NCI-H446 (cell line): Measurements from ENCODE around the gene RNF32.

Experiments
- DNase-seq, 2 experiments: peaks; one replicate each; lab custom pipeline; 2025; lab: John Stamatoyannopoulos, UW

RNF32 gene

DNA sequence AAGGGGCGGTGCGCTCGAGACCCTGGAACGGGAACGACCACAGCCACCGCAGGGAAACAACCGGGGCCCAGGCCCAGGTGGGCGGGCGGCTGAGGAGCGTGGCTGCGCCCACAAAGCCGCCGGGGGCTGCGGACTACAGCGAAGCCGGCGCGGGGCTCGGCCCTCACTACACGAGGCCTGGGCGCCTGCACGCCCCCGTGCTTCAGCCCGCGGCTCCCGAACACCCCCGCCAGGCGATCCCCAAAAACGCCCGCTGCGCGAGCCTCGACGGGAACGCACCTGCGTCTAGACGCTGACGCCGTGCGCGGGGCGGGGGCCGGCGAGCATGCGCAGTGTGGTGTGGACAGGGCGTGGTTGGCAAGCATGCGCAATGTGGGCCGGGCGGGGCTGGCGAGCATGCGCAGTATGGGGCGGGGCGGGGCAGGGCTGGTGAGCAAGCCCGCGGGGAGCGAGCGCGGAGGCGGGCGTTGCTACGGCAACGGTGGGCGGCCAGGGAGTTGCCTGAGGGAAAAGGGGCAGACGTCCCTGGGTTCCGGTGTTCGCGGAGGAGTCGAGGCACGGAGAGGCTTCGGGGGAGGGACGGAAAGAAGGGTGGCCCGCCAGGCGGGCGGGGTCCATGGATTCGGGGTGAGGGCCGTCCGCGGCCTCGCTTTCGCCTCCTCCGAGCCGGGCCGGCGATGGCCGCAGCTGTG, at the start of gene RNF32:
Gene RNF32, plus strand, starts transcription at position 518 of the 692 bp plus-strand sequence. CDS start 3,104 bp downstream, outside the sequence.
- peak; percentile 75 to 95 for DNase-seq

DNA sequence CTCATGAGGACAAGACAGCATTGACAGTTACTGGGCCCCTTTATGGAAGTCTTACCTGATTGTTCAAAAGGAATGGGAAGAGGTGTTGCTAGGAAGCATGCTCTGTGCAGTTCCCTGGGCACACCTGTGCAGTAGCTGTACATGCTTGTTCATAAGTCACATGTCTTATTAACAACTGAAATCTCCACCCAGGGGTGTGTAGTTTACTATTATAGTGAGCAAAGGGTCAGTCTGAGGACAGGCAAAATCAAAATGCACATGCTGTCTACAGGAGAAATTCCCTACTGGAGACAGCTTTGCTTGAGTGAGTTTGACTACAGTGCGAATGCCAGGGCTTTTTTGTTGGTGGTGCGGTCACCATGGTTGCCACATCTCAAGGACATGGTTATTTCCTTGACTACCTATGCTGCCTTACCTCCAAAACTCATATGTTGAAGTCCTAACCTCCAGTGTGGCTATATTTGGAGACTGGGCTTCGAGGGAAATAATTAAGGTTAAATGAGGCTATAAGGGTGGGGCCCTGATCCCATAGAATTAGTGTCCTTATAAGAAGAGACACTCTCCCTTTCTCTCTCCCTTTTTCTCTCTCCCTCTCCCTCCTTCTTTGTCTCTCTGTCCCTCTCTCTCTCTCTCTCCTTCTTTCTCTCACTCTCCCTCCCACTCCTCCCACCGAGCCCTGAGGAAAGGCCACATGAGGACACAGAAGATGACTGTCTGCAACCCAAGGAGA, 48.3 kb upstream of the RNF32 start:
- DNase-seq, result no peak

DNA sequence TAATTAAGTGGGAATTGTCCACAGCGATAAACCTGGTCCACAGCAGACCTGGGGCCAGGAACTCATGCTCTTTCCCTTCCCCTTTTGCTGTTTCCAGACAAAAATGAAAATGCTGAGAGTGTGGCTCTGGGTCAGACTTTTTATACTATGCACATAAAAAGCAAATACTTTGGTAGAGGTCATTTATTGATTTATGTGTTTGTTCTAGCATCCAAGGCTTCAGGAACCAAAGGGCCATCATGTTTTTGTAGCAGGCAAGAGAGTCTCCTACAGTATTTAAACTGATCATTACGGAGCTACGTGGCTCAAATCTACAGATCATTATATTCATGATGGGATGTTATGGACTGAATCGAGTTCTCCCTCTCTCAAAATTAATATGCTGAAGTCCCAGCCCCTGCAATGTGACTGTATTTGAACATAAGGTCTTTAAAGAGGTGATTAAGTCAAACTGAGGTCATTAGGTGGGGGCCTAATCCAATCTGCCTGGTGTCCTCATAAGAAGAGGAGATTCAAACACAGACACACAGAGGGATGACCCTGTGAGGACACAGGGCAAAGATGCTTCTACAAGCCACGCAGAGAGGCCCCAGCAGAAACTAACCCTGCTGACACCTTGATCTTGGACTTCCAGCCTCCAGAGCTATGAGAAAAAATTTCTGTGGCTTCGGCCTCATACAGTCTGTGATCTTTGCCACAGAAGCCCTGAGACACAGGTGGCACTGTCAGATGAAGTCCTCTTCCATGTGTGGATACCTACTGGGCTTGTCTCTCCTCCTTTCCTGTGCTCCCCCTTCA, 46.1 kb upstream of the RNF32 start:
- no peak for DNase-seq

DNA sequence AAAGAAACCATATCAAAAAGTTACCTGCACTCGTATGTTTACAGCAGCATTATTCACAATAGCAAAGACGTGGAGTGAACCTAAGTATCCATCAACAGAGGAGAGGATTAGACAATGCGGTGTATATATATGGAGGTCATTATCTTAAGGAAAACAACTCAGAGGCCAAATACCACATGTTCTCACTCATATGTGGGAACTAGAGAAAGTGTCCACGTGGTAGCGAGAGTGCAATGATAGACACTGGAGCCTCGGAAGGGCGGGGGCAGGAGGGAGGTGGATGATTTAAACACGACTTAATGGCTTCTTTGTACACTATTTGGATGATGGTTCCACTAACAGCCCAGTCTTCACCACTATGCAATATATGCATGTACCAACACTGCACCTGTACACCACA, 40.1 kb upstream of the RNF32 start:
- DNase-seq, result no peak

DNA sequence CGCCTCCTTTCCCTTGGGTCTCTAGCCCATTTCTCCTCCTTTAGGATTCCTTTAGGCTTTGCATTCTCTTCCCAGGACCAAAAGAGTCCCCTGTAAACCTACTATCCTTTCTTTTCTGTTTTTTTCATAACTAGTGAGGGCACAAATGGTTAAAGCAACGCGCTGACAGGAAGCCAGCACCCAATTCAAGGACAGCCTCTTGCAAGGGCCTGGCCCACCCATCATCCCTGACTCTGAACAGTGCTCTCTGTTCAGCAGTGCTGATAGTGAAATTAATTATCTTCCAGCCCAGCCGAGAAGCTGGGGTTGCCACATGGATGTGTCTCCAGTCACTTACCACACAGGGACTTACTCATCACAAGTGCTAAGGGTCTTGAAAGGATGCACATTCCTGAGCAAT, 38.3 kb upstream of the RNF32 start:
- DNase-seq, result no peak

DNA sequence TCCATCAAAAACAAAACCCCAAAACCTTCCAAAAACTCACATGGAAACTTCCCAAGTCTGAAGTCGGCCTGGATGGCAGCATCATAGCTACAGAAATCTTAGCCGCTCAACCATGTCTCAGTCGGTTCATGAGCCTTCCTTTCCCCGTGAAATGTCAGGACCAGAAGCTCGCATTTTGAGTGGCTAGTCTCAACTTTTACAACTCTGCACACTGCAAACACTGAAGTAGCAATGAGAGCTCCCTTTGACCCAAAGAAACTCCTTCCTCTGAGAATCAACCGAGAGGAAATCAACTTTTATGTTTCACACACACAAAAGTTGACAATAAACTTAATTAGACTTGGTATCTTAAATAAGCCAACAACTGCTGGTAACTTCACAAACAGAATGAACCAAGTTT, 37.6 kb upstream of the RNF32 start:
- no peak for DNase-seq

DNA sequence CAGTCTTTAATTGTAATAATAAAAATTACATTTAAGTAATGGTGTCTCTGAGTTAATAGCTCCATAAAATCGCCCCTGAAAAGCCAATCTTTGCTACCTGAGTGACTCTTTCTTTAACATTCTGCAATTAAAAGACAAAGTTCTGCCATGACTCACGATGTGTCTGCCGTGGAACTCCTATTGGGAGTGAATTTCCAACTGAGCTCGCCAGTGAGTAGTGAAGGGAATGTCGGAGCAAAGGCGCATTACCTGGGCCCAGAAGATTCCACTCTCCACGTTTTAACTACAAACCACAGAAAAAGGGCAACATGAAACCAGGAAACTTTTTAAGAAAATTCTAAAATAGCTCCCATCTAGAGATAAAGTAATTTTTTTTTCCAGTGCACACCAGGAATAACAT, 36.9 kb upstream of the RNF32 start:
- no peak for DNase-seq

DNA sequence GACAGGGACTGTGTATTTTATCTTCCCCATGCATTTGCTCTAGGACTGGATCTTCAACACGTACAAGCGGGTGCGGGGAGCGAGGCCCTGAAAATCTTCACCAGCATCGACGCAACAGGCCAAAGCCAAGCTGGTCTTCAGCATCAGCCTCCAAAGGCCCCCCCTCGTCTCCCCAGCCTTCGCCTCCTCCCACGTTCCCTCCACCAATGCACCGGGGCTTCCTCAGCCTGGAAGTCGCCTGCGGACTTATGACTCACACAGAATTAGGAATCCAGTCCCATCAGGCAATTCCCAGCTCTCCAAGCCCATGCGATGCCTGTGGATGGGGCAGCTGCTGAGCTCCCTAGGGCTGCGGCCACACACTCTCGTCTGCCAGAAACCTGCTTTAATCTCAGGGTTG, 36.3 kb upstream of the RNF32 start:
- DNase-seq, result no peak

DNA sequence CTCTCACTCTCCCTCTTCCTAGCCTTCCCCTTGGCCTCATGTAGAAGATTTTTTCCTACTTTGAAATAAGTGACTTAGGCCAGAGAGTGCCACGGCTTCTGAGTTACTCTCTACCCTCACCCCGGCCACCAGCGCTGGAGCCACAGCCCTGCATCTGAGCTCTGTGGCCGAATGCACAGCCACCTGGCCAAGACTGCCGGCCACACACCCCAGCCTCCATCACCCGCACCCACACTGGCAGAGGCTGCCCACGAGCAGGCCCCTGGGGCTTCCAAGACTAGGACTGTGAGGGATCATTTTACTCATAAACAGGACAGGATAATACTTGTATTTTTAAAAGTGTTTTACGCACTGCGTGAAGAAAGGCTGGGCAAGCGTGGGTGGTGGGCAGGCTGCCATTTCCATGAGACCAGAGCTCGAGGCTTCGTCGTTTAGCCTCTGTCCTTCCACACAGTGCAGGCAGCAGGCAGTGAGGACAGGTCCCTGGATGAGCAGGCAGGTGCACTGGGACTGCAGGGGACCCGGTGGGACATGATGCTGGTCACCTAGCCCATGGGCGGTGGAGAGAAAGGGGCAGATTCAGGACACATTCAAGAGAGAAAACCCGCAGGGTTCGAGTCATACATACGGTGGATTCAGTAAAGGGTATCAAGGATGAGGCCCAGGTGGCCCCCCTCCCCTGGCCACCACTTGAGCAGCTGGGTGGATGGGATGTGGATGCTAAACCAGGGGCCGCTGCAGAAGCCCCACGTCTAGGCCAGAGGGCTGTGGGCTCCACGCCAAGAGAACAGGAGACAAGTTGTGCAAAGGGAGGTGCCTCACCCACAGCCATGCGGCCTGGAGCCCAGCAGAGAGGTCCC, 35.5 kb upstream of the RNF32 start:
- DNase-seq, result no peak

DNA sequence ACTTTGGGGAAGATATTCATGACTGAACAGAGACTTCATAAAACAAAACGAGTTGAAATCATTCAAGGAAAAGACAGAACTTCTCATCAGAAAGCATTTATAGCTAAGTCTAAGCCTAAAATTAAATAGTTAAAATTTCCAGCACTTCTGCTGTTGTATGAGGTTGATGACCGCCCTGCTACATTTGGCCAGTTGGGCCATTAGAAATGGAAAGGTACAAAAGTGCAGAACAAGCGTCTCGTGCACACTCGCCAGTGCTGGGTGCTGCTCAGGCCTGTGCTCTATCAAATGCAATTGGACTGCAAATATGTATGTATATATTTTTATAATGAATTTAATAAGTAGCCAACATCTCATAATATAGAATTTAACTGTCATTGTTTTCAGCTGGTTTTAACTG, 34.4 kb upstream of the RNF32 start:
- DNase-seq, result no peak

DNA sequence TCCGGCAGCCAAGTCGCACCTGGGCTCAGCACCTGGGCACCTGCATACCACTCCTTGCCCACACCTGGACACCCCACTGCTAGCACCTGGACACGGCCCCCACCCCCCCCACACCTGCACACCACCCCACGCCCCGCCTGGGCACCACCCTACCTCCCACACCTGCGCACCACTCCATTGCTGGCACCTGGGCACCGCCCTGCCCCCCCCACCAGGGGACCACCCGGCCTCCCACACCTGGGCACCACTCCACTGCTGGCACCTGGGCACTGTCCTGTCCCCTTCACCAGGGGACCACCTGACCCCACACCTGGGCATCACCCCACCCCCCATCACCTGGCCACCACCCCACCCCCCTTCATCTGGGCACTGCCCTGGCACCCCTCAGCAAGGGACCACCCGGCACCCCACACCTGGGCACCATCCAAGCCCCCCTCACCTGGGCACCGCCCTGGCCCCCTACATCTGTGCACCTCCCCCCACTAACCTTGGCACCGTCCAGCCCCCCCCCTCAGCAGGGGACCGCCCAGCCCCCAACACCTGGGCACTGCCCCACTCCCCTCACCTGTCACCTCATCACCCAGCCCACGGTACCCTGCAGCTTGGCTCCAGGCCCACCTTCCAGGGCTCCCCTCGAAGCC, 33.8 kb upstream of the RNF32 start:
- DNase-seq, result no peak

DNA sequence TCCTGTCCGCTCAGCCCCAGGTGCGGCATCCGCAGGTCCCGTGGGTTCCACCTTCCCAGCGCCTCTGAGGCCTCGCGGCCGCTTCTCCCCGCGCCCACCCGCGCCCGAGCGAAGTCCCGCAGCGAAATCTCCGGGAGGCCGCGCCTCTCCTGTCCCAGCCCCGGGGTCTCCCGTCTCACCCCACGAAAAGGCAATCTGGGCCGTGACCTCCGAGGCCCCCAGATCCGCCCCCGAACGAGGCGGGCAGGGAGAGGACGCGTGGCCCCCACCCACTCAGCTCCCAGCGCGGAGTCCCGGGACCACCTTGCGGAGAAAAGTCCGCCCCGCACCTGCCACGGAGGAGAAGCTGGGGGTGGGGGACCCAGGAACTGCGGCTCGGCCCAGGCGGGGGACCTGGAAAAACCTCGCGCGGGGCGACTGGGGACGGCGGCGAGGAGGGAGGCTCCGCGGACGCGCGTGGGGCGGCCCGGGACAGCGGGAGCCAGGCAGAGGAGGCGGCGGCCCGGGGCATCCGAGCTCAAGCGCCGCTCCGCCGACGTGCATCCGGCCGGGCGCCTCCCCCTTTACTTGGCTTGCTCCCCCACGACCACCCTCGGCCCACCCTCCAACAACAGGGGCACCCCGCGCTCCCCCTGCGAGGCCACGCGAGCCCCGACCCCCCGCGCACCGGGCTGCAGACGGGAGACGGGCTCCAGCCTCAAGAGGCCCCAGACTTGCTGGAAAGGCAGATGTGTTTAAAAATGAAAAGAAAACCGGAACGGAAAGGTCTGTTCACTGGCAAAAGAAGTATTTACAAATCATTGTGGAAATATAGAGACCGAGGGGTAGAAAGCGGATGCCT, 33.0 kb upstream of the RNF32 start:
- DNase-seq, result no peak

DNA sequence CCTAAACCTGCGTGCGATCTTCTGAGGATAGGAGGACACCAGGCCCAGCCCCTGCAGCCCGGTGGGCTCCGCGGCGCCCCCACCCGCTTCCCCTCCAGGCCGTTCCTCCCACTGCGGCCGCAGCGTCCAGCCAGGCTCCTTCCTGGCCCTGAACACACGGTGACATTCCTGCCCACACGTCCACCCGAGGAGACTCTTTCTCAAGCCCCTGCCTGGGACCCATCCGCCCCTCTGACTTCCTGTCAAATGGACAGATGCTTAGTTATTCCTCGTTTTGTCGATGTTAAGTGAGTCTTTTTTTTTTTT, 32.4 kb upstream of the RNF32 start:
- DNase-seq, result no peak

DNA sequence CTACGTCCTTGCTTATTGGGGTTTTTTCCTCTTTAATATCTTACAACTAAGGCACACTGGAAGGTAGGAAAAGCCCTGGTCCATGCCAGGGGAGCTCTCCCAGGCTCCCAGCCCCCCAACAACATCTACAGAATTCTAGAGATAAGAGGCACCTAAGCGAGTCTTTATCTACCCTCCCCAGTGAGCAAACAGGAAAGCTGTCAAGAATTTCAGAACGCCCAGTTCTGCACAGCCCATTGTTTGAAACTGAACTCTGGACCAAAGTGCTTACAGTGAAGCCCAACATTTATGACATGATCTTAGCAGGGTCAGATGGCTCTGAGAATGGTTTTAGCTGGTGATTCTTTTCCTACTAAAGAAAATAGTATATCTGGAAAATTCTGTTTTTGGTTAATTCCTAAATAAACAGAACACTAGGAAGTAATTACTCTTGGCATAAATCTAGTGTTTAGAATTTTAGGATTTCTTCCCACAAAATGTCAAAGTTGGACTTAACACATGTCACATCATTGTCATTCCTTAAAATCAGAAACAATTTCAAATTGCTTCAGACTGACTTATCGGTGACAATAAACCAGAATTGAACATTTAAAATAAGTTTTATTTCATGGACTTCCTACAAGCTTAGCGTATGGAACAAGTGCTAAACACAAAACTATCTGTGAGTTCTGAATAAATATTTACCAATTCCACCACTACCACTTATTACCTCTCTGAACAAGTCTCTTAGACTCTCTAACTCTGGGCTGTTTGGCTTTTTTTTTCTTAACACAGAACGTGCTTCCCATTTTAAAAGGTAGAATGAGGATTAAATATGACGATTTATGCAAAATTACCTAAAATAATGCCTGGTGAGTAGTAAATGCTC, 31.3 kb upstream of the RNF32 start:
- DNase-seq, result no peak

DNA sequence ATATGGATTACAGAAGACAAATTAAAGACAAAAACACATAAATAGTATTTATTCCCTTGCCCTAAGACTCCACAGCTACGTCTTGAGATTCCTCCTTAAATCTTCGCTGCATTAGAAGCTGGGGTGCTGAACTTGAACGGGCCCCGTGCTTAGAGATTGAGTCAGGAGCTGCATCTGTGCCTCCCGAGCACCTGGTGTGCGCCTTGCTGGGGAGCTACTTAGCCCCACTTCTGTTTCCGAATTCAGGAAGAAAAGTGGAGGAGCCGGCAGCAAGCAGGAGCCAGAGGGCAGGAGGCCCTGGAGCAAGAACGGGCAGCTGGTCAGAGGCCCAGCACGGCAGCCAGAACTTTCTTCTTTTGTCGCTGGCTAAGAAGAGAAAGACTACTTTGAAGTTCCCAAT, 30.4 kb upstream of the RNF32 start:
- DNase-seq, result no peak

DNA sequence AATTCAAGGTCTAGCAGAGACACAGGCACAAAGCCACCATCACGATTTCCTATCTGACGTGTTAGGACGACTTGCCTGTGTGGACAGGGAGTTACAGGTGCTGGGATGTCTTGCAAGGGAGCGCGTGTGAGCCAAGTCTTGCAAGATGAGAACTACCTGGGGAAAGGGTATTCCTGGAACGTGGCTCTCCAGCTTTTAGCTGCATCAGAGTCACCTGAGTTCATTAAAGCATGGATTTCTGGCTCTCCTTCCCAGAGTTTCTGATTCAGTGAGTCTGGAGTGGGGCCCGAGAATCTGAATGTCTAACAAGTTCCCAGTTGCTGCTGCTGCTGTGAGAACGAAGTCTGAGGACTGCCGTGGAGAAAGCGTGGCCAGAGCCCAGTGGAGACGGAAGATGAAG, 30.0 kb upstream of the RNF32 start:
- DNase-seq, result no peak

DNA sequence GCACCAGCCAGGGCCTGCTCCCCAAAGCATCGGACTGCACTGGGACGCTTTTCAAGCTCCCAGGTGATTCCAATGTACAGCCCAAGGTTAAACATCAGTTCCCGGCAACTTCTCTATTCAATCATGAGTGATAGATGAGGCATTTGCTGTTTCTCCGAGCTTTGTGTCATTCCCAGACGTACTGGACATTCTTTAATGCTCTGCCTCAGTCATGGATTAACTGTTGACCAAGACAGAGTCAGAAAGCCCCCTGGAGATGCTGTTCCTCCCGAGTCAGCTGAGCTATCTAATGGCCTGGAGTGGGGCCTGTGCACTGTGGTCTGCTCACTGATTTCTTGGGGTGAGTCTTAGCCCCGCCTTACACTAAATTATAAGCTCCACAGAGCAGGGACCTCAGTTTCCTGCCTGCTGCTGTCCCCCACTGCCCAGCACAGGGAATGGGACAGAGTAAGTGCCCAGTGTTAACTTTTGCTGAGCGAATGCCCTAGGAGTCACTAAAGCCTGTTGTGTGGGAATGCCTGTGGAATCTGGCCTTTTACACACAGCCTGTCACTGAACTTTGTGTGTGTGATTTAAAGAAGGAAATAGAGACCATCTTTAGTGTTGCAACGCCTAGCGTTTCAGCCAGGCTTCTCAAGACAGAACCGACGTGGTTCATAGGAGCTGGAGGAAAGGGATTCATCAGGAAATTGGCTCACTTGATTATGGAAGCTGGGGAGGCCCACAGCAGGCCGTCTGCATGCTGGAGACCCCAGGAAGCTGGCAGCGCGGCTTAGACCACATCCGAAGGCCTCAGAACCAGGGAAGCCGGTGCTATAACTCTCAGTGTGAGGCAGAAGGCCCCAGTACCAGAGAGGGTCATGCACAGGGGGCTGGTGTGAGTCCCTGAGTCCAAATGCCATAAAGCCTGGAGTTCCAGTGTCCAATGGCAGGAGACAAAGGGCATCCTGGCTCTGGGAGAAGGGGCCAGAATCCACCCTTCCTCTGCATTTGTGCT, 29.3 kb upstream of the RNF32 start:
- no peak for DNase-seq

DNA sequence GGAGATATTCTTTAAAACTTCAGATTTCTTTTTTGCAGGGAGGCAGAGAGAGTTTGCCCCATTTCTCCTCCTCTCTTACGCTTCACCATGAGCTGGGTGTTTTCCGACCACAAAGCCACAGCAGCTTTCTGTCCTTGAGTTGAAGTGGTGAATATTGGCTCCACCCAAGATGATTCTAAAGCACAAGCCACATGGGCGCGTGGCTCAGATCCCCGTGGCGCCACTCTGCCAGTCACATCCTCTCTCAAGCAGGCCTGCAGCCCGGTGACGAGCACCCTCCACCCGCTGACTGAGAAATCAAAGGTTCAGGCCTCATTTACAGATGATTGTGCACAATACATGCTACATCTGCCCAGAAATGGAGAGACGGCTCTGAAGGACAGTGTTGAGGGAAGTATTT, 27.6 kb upstream of the RNF32 start:
- no peak for DNase-seq
